Body of pancreas (tissue), 4 donors: ENCODE data around the gene TMEM218. TPM values are rescaled to one million over a fixed set of nuclear protein-coding genes. Genes with fewer than 3 reads are reported as not detected.
"Not testable (repeated sequence)": the region's sequence is repeated elsewhere in the genome, so short reads cannot be mapped to it uniquely, and the experiment has no call there.

Experiments
- ATAC-seq: fragments of 150-250 bp; one replicate; pipeline ENCODE4 v1.9.1; 2016
- DNase-seq, 4 donors: peaks; one replicate each; pipeline ENCODE4 v3.0.0-alpha.2; 2019
- H3K27ac ChIP-seq, 4 donors: fragments of 200-600 bp; sonication (generic); 1 replicate in 3 of 4; 2 replicates in 1 of 4; pipeline versions ENCODE4 v1.5.1 to v1.6.1; 2016 to 2019; ENCODE audit warnings: mild to moderate bottlenecking in 1 of 4, mixed read lengths in 1 of 4, moderate library complexity in 1 of 4
- H3K27me3 ChIP-seq, 2 donors: fragments of 200-600 bp; sonication (generic); one replicate each; pipeline ENCODE4 v1.6.0; 2016; ENCODE audit warnings: mild to moderate bottlenecking in 1 of 2
- H3K36me3 ChIP-seq, 2 donors: fragments of 200-600 bp; sonication (generic); replicated peaks in 1 of 2; 2 replicates each; pipeline ENCODE4 v1.5.1; 2016; ENCODE audit warnings: low read depth in 2 of 2; ENCODE audit not compliant: insufficient read depth in 1 of 2
- H3K4me1 ChIP-seq: fragments of 200-600 bp; sonication (generic); one replicate; pipeline ENCODE4 v1.6.0; 2016
- H3K4me3 ChIP-seq, 2 donors: fragments of 200-600 bp; sonication (generic); 1 replicate in 1 of 2; 2 replicates in 1 of 2; pipeline ENCODE4 v1.5.1; 2016 to 2019
- H3K9me3 ChIP-seq, 3 donors: fragments of 200-600 bp; sonication (generic); 1 replicate in 2 of 3; 2 replicates in 1 of 3; pipeline ENCODE4 v1.5.1; 2016
- CTCF ChIP-seq, 7 experiments: fragments of 450-650 bp in 4 of 7; fragments of 200-600 bp in 3 of 7; sonication (generic) in 3 of 7; IDR thresholded peaks; one replicate each; pipeline ENCODE4 v1.5.1; 2016 to 2019; ENCODE audit warnings: antibody characterized with exemption in 7 of 7
- POLR2A ChIP-seq, 3 donors: fragments of 450-650 bp; IDR thresholded peaks; one replicate each; pipeline ENCODE4 v1.6.1; 2016; ENCODE audit warnings: antibody characterized with exemption in 3 of 3, mild to moderate bottlenecking in 2 of 3
- WGBS, 2 donors: methylation state at CpG; one replicate each; pipeline ENCODE4 v1.1.5; 2017; 5-methylcytosine and 5-hydroxymethylcytosine counted together
- intact Hi-C: fragments of 100-400 bp; cut with DNase I; formaldehyde crosslinking; loops from one replicate; pipeline ENCODE4 v1.15.1; 2023
- total RNA-seq, 2 donors: library from RNA; depleted of rRNA; stranded (reverse); fragments of >200 nt; gene quantifications; one replicate each; pipeline ENCODE4 v1.1.0, GENCODE V29; 2016

TMEM218 gene
- total RNA-seq, 2 donors from 2014 or later, result 8.8 to 10.2 TPM

GRCh38 chr11:125091877-125092664 lies 19.4 kb downstream of the TMEM218 start:
- no peak overlapping the region for H3K27ac ChIP-seq
- ATAC-seq (no peak), DNase-seq (no peak)
- TF ChIP-seq CTCF (IDR thresholded peaks at IDR 0.05), result no peak
- TF ChIP-seq POLR2A (IDR thresholded peaks at IDR 0.05), result no peak
- no peaks in the 10 kb centered on the region for H3K9me3 ChIP-seq
- 78 to 83% methylated on average over 6 of the region's 6 CpGs for WGBS, 2 donors
- no peaks in the 10 kb centered on the region for H3K4me1 ChIP-seq
- intact Hi-C loops, result no loop called here
- no peak overlapping the region for H3K4me3 ChIP-seq
- H3K27me3 ChIP-seq, result no peaks in the 10 kb centered on the region
- no peaks in the 10 kb centered on the region for H3K36me3 ChIP-seq

GRCh38 chr11:125091247-125091876 lies 20.1 kb downstream of the TMEM218 start:
- Histone ChIP-seq H3K27ac (no peak overlapping the region), H3K4me1 (no peaks in the 10 kb centered on the region), H3K4me3 (no peak overlapping the region), H3K36me3 (no peaks in the 10 kb centered on the region), H3K27me3 (no peaks in the 10 kb centered on the region), H3K9me3 (no peaks in the 10 kb centered on the region)
- intact Hi-C loops, result no loop called here
- no peak for TF ChIP-seq POLR2A (IDR thresholded peaks at IDR 0.05)
- peak; percentile 15 to 65 (median 48) for TF ChIP-seq CTCF (IDR thresholded peaks at IDR 0.05)
- 56% methylated on average over 5 of the region's 5 CpGs for WGBS, 2 donors
- ATAC-seq (peak; percentile 68), DNase-seq (peak in 2 of 4 donors; percentile 24 to 34)

GRCh38 chr11:125090816-125091215 lies 20.6 kb downstream of the TMEM218 start:
- DNase-seq, result no peak
- TF ChIP-seq POLR2A (IDR thresholded peaks at IDR 0.05) (no peak), CTCF (IDR thresholded peaks at IDR 0.05) (no peak)
- ATAC-seq, result no peak

GRCh38 chr11:125090151-125090550 lies 21.3 kb downstream of the TMEM218 start:
- H3K4me1 ChIP-seq, H3K36me3 ChIP-seq, H3K27me3 ChIP-seq, DNase-seq, intact Hi-C loops, H3K9me3 ChIP-seq, H3K27ac ChIP-seq, ATAC-seq, H3K4me3 ChIP-seq: not testable (repeated sequence)
- WGBS, 2 donors, result 69 to 78% methylated on average over 9 to 10 of the region's 10 CpGs

More at GRCh38 chr11:125090816-125091215, 20.6 kb downstream of the TMEM218 start:
- Histone ChIP-seq H3K4me3 (no peak overlapping the region), H3K27ac (no peak overlapping the region), H3K9me3 (no peaks in the 10 kb centered on the region), H3K36me3 (no peaks in the 10 kb centered on the region), H3K4me1 (no peaks in the 10 kb centered on the region), H3K27me3 (no peaks in the 10 kb centered on the region)
- intact Hi-C loops, result no loop called here
- 89 to 90% methylated on average over 4 to 6 of the region's 6 CpGs for WGBS, 2 donors

- intact Hi-C loops, H3K4me1 ChIP-seq, H3K4me3 ChIP-seq, DNase-seq, H3K27ac ChIP-seq, H3K36me3 ChIP-seq, H3K27me3 ChIP-seq, ATAC-seq, H3K9me3 ChIP-seq: not testable (repeated sequence)
- WGBS, 2 donors, result 94% methylated on average over 10 to 22 of the region's 31 CpGs
Measured at GRCh38 chr11:125089481-125089880, 21.9 kb downstream of the TMEM218 start.
